ENCODE data around the gene RANBP1. TPM values are rescaled to one million over a fixed set of nuclear protein-coding genes. Genes with fewer than 3 reads are reported as not detected.

Gene RANBP1
- total and polyA plus RNA-seq, 9 of the 15 experiments (the other 6 are each of a cell fraction or from before 2014, with no cell fraction given) = 162 to 2,891 (median 1,289) TPM

DNA sequence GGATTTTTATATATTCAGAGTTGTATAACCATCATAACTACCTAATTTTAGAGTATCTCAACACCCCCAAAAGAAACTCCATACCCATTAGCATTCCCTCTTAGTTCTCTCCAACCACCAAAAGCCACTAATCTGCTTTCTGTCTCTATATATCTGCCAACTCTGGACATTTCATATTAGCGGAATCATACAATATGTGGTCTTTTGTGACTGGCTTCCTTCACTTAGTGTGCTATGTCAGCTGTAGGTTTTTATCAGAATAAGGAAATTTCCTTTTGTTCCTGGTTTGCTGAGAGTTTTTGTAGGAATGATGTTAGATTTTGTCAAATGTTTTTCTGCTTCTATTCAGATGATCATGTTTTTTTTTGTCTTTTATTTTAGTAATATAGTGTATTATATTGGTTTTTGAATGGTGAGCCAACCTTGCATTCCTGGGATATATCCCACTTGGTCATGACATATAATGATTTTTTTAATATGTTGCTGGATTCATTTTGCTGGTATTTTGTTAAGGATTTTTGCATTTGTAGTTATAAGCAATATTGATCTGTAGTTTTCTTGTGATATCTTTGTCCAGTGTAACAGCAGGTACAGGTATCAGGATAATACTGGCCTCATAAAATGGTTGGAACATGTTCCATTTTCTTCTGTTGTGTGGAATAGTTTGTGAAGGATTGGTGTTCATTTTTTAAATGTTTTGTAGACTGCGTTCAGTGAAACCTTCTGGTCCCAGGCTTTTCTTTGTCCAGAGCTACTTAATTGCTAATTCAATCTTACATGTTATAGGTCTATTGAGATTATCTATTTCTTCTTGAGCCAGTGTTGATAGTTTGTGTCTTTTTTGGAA, 19.1 kb upstream of the RANBP1 start (continued):
- no peak for TF ChIP-seq RBM15 (IDR thresholded peaks at IDR 0.05; ENCODE audit: insufficient read depth, low read length)
- no peak for TF ChIP-seq EP300 (IDR thresholded peaks at IDR 0.05; ENCODE audit: low read length)
- 0 out of 2 replicates have a peak, but pooled peaks have one; percentile 22 for TF ChIP-seq POLR2G (IDR thresholded peaks at IDR 0.05; ENCODE audit: low read depth, low read length)

GRCh38 chr22:20099099-20099711, 16.7 kb upstream of the RANBP1 start:
- no peaks in the 10 kb centered on the region; the same call in 1 of the 2 replicates for H3K9me3 ChIP-seq (replicated peaks; ENCODE audit: control insufficient read depth, insufficient read depth, low read depth, low read length)
- H4K20me1 ChIP-seq (replicated peaks; ENCODE audit: control insufficient read depth, insufficient read depth, low read length) = peaks cover 15% of the 10 kb centered on the region; the same call in 1 of the 2 replicates
- no peak overlapping the region for H3K27ac ChIP-seq (ENCODE audit: extremely low read depth, low read depth, low read length)
- no peak for FAIRE-seq
- peaks cover 0 to 3% of the 10 kb centered on the region in 2 experiments; a peak in 1 of 5 replicates for H3K4me1 ChIP-seq (replicated peaks in 1 of 2; ENCODE audit: control insufficient read depth in 2 of 2, insufficient read depth in 2 of 2, low read length in 2 of 2)
- H3K27me3 ChIP-seq (ENCODE audit: control insufficient read depth in 2 of 2, insufficient read depth in 2 of 2, low read length in 2 of 2) = no peaks in the 10 kb centered on the region
- no peak for DNase-seq (ENCODE audit: extremely low read depth in 1 of 4, low spot score in 3 of 4)
- peak overlapping the region in 1 of 2 experiments; percentile 21; a peak in 1 of 4 replicates for H3K9ac ChIP-seq (ENCODE audit: insufficient read depth in 1 of 2, low read depth in 2 of 2, low read length in 2 of 2)
- H3K79me2 ChIP-seq (ENCODE audit: control insufficient read depth, insufficient read depth, low read length) = peaks cover 79% of the 10 kb centered on the region
- H3K36me3 ChIP-seq (ENCODE audit: control insufficient read depth, insufficient read depth, low read length) = peaks cover 94% of the 10 kb centered on the region
- no TSS peak for BruUV-seq (replicated peaks)
- CTCF ChIA-PET (ENCODE audit: low intra/inter-chr PET ratio) = no interaction called here
- no peak for ATAC-seq
- POLR2A ChIA-PET = interaction anchor here (0.9 to 19.4 kb wide), 3 partner anchors 11 to 80 kb away, joined by 3 to 513 read pairs (median 3); partner anchors contain the start of genes RANBP1 and TRMT2A
- 93% methylated on average over 6 of the region's 6 CpGs for WGBS (ENCODE audit: insufficient coverage, low coverage, missing lambda C conversion rate)
- H2AFZ ChIP-seq (ENCODE audit: low read depth, low read length) = no peak overlapping the region
- in situ Hi-C loops (cut with MboI) (no loop called here), intact Hi-C loops (cut with micrococcal nuclease) (no loop called here)
- no peak overlapping the region for H3K4me2 ChIP-seq (ENCODE audit: insufficient read depth, low read length)
- H3K4me3 ChIP-seq = no peak overlapping the region
- peaks cover 4% of the 10 kb centered on the region for H3K9me1 ChIP-seq (ENCODE audit: control insufficient read depth, insufficient read depth, low read length)
- TF ChIP-seq ZBTB12 (CRISPR knock-in tag; IDR thresholded peaks at IDR 0.05) = no peak
- peak; percentile 15 for TF ChIP-seq SETDB1 (IDR thresholded peaks at IDR 0.05; ENCODE audit: low read length)
- TF ChIP-seq RFX7 (CRISPR knock-in tag; IDR thresholded peaks at IDR 0.05) = no peak
- no peak for TF ChIP-seq BRD4 (IDR thresholded peaks at IDR 0.05)
- no peak for TF ChIP-seq CLOCK (CRISPR knock-in tag; IDR thresholded peaks at IDR 0.05; ENCODE audit: borderline replicate concordance)
- no peak for TF ChIP-seq TEAD2 (tag; IDR thresholded peaks at IDR 0.05)
- peak; percentile 27; the same call in 1 of the 2 replicates for TF ChIP-seq HDAC6 (IDR thresholded peaks at IDR 0.05; ENCODE audit: low read depth, low read length)
- no peak for TF ChIP-seq HIVEP1 (CRISPR knock-in tag; IDR thresholded peaks at IDR 0.05)
- TF ChIP-seq HSF4 (CRISPR knock-in tag; IDR thresholded peaks at IDR 0.05; ENCODE audit: borderline replicate concordance) = no peak
- TF ChIP-seq MCM3 (IDR thresholded peaks at IDR 0.05) = no peak
- TF ChIP-seq ZNF282 (CRISPR knock-in tag; IDR thresholded peaks at IDR 0.05) = peak; percentile 78; the same call in 1 of the 2 replicates
- TF ChIP-seq RBFOX2 (IDR thresholded peaks at IDR 0.05; ENCODE audit: low read depth, low read length) = 0 out of 2 replicates have a peak, but pooled peaks have one; percentile 21

Measured in K562 (cell line).